ENCODE measurements around the gene GREB1L.
"Not testable (repeated sequence)": the region's sequence is repeated elsewhere in the genome, so short reads cannot be mapped to it uniquely, and the experiment has no call there.

GREB1L gene

GRCh38 chr18:21265971-21266673 lies 24.1 kb downstream of the GREB1L start:
- DNase-seq, result no peak

- no peak for DNase-seq
These were observed 25.4 kb downstream of the GREB1L start for GRCh38 chr18:21267400-21267799.

- DNase-seq, result no peak
These were observed 27.3 kb downstream of the GREB1L start for GRCh38 chr18:21269349-21269748.

- DNase-seq, result no peak
These were observed 28.4 kb downstream of the GREB1L start for GRCh38 chr18:21270453-21270852.

- DNase-seq, result no peak
These were observed 30.1 kb downstream of the GREB1L start for GRCh38 chr18:21272016-21272579.

- no peak for DNase-seq
These were observed 31.5 kb downstream of the GREB1L start for GRCh38 chr18:21273568-21273967.

GRCh38 chr18:21275645-21276044 lies 33.6 kb downstream of the GREB1L start:
- DNase-seq, result no peak

GRCh38 chr18:21277578-21277977 lies 35.5 kb downstream of the GREB1L start:
- DNase-seq, result no peak

GRCh38 chr18:21278218-21278617 lies 36.2 kb downstream of the GREB1L start:
- DNase-seq, result not testable (repeated sequence)

GRCh38 chr18:21281603-21282002 lies 39.6 kb downstream of the GREB1L start:
- DNase-seq, result no peak

- no peak for DNase-seq
These were observed 42.5 kb downstream of the GREB1L start for GRCh38 chr18:21284540-21284939.

- DNase-seq, result peak in 1 of 2 experiments; percentile 2
These were observed 47.8 kb downstream of the GREB1L start for GRCh38 chr18:21289827-21290226.

GRCh38 chr18:21291106-21291505 lies 49.1 kb downstream of the GREB1L start:
- no peak for DNase-seq

GRCh38 chr18:21293479-21293878 lies 51.4 kb downstream of the GREB1L start:
- DNase-seq, result no peak

GRCh38 chr18:21295101-21295500 lies 53.1 kb downstream of the GREB1L start:
- DNase-seq, result no peak

GRCh38 chr18:21296045-21296444 lies 54.0 kb downstream of the GREB1L start:
- no peak for DNase-seq

GRCh38 chr18:21298351-21298750 lies 56.3 kb downstream of the GREB1L start:
- no peak for DNase-seq

GRCh38 chr18:21300035-21300907 lies 58.2 kb downstream of the GREB1L start:
- DNase-seq, result no peak

GRCh38 chr18:21300908-21301200 lies 58.8 kb downstream of the GREB1L start:
- DNase-seq, result no peak

GRCh38 chr18:21303445-21303844 lies 61.4 kb downstream of the GREB1L start:
- DNase-seq, result no peak

GRCh38 chr18:21303895-21304294 lies 61.9 kb downstream of the GREB1L start:
- no peak for DNase-seq

GRCh38 chr18:21305621-21306020 lies 63.6 kb downstream of the GREB1L start:
- DNase-seq, result no peak

- DNase-seq, result no peak
These were observed 64.3 kb downstream of the GREB1L start for GRCh38 chr18:21306368-21306767.

- DNase-seq, result no peak
These were observed 65.5 kb downstream of the GREB1L start for GRCh38 chr18:21307578-21307977.
